Motor neuron (in vitro differentiated cells): ENCODE measurements around the gene CCDC196. TPM values are rescaled to one million over a fixed set of nuclear protein-coding genes. Genes with fewer than 3 reads are reported as not detected.
"Not testable (repeated sequence)": the region's sequence is repeated elsewhere in the genome, so short reads cannot be mapped to it uniquely, and the experiment has no call there.

Experiments
- ATAC-seq, 8 experiments: fragments of 200-7000 bp; cut with Tn5 transposase; replicated peaks in 6 of 8; 2 replicates each; pipeline ENCODE4 v1.8.0; 2021; ENCODE audit warnings: mild to moderate bottlenecking in 8 of 8, moderate library complexity in 8 of 8
- H3K27ac ChIP-seq, 2 donors: fragments of 250-450 bp; sonication (Bioruptor Pico); 2 replicates each; pipeline ENCODE4 v1.9.0; 2021; ENCODE audit warnings: antibody characterized with exemption in 2 of 2, mild to moderate bottlenecking in 2 of 2, moderate library complexity in 1 of 2
- H3K4me1 ChIP-seq, 2 donors: fragments of 250-450 bp; sonication (Bioruptor Pico); replicated peaks in 1 of 2; 2 replicates each; pipeline ENCODE4 v1.6.1; 2021; ENCODE audit warnings: antibody characterized with exemption in 2 of 2, mild to moderate bottlenecking in 2 of 2, moderate library complexity in 1 of 2
- H3K4me3 ChIP-seq, 5 donors: fragments of 250-450 bp; sonication (Bioruptor Pico); 2 replicates each; pipeline ENCODE4 v1.9.0; 2021; ENCODE audit warnings: antibody characterized with exemption in 5 of 5, mild to moderate bottlenecking in 5 of 5, moderate library complexity in 4 of 5
- WGBS, 10 experiments: fragments of 450-650 bp; shearing (Covaris generic); methylation state at CpG; one replicate each; pipeline ENCODE4 v1.0.0; 2022; 5-methylcytosine and 5-hydroxymethylcytosine counted together
- in situ Hi-C, 9 experiments: fragments of 400-800 bp; cut with MboI; loops; one replicate each; pipeline ENCODE4 v1.15.0; 2021; ENCODE audit warnings: low sequenced_read_pairs in 9 of 9, low pct_unique_long_range_greater_than_20kb in 2 of 9; ENCODE audit not compliant: unreplicated experiment in 9 of 9
- total RNA-seq, 8 experiments: library from RNA; unstranded; fragments of 300-600 nt; gene quantifications; 2 replicates each; pipeline versions ENCODE4 v1.2.3 to v1.2.4, GENCODE V29; 2022

The CCDC196 gene
- total RNA-seq, 8 experiments from 2014 or later: 0.11 to 1.1 (median 0.37) TPM; not detected in 1

GRCh38 chr14:66543996-66544395 is 57.8 kb downstream of the CCDC196 start:
- in situ Hi-C loops: no loop called here
- ATAC-seq: no peak

GRCh38 chr14:66545191-66545590 is 59.0 kb downstream of the CCDC196 start:
- ATAC-seq, H3K4me3 ChIP-seq, H3K27ac ChIP-seq, H3K4me1 ChIP-seq, in situ Hi-C loops: not testable (repeated sequence)
- WGBS, 10 experiments: no CpG with 5 or more reads among the region's 32 CpGs

More at GRCh38 chr14:66543996-66544395, 57.8 kb downstream of the CCDC196 start:
- Histone ChIP-seq H3K27ac (no peak overlapping the region), H3K4me3 (no peak overlapping the region), H3K4me1 (no peaks in the 10 kb centered on the region)
- WGBS, 10 experiments: 50 to 96% (median 83%) methylated on average over 2 of the region's 2 CpGs; no CpG with 5 or more reads in 1 of the 10 experiments

- in situ Hi-C loops, H3K27ac ChIP-seq: not testable (repeated sequence)
Observed at GRCh38 chr14:66545751-66546150, 59.6 kb downstream of the CCDC196 start.

More at GRCh38 chr14:66545751-66546150, 59.6 kb downstream of the CCDC196 start:
- ATAC-seq, H3K4me3 ChIP-seq, H3K4me1 ChIP-seq: not testable (repeated sequence)
- WGBS, 10 experiments: no CpG with 5 or more reads among the region's 32 CpGs

Other genes with a start within 250 kb of the CCDC196 start
- 10 to 100 TPM; 15.9 to 77.5 (median 55.0) TPM for gene GPHN, start 21.8 kb downstream of the CCDC196 start, total RNA-seq